Heart right ventricle (tissue), 16 donors: ENCODE measurements around the gene CALR. TPM values are rescaled to one million over a fixed set of nuclear protein-coding genes. Genes with fewer than 3 reads are reported as not detected.

Source experiments
- ATAC-seq, 8 donors: fragments of 200-7000 bp; cut with Tn5 transposase; one replicate each; pipeline ENCODE4 v1.9.1; 2020; ENCODE audit warnings: mild to moderate bottlenecking in 8 of 8, moderate library complexity in 8 of 8, moderate number of reproducible peaks in 1 of 8
- DNase-seq, 2 donors: peaks; one replicate each; pipeline ENCODE4 v3.0.0-alpha.2; 2020
- H3K27ac ChIP-seq, 10 donors: fragments of 200-600 bp; sonication (generic) in 2 of 10; one replicate each; pipeline versions ENCODE4 v1.5.0 to v1.8.0; 2020 to 2022; ENCODE audit warnings: mild to moderate bottlenecking in 3 of 10
- H3K27me3 ChIP-seq, 7 donors: fragments of 200-600 bp; one replicate each; pipeline ENCODE4 v1.8.0; 2021 to 2022; ENCODE audit warnings: mild to moderate bottlenecking in 2 of 7
- H3K36me3 ChIP-seq, 9 donors: fragments of 200-600 bp; sonication (generic) in 1 of 9; one replicate each; pipeline versions ENCODE4 v1.5.0 to v1.8.0; 2020 to 2022; ENCODE audit warnings: mild to moderate bottlenecking in 2 of 9
- H3K4me1 ChIP-seq, 9 donors: fragments of 200-600 bp; sonication (generic) in 1 of 9; one replicate each; pipeline versions ENCODE4 v1.5.0 to v1.8.0; 2020 to 2022; ENCODE audit warnings: mild to moderate bottlenecking in 4 of 9
- H3K4me3 ChIP-seq, 10 donors: fragments of 200-600 bp; sonication (generic) in 2 of 10; one replicate each; pipeline versions ENCODE4 v1.5.0 to v1.8.0; 2020 to 2022; ENCODE audit warnings: mild to moderate bottlenecking in 7 of 10, moderate library complexity in 2 of 10
- H3K9me3 ChIP-seq, 11 donors: fragments of 200-600 bp in 10 of 11; sonication (generic) in 2 of 11; one replicate each; pipeline versions ENCODE4 v1.5.0 to v1.8.0; 2013 to 2022; ENCODE audit warnings: mild to moderate bottlenecking in 2 of 11, control low read depth in 1 of 11, moderate library complexity in 1 of 11
- WGBS, 2 donors: extraction: QIAGEN DNeasy Blood & Tissue Kit; methylation state at CpG; one replicate each; pipeline ENCODE4 v1.1.7; 2013; ENCODE audit warnings: inconsistent platforms in 1 of 2; 5-methylcytosine and 5-hydroxymethylcytosine counted together
- intact Hi-C, 10 donors: fragments of 100-400 bp; cut with DNase I; formaldehyde crosslinking; loops; one replicate each; pipeline versions ENCODE4 v1.11.1 to v1.14.2; 2022
- polyA plus RNA-seq, 2 donors: library from polyadenylated mRNA; stranded (reverse); fragments of 200-250 nt; gene quantifications; one replicate each; pipeline ENCODE4 v1.2.3, GENCODE V29; 2013
- total RNA-seq, 10 donors: library from RNA; stranded (reverse); fragmentation: NEBNext Ultra II Directional in 3 of 10; extraction: Animal tissue kit (Norgen Biotek cat#: 25700) in 3 of 10; gene quantifications; one replicate each; pipeline versions ENCODE4 v1.2.1 to v1.2.4, GENCODE V29; 2021 to 2023
- TF ChIP-seq, protein P1 (sequence below), 9 donors: fragments of 200-600 bp; sonication (generic) in 2 of 9; IDR thresholded peaks; one replicate each; pipeline versions ENCODE4 v1.5.0 to v1.8.0; 2021 to 2022; ENCODE audit warnings: antibody characterized with exemption in 9 of 9, mild to moderate bottlenecking in 5 of 9, moderate library complexity in 1 of 9
- donor health status: Arrhythmogenic right ventricular cardiomyopathy.
- donor health status: ischemic (EF 13 %, LVEDD 7.1; RV severe dilation, severe dysfunction).
- donor health status: healthy with polysubstance abuse.
- donor health status: DM: no; HTN: yes; CAD: no.
- donor health status: DM: no; HTN: no; CAD: no.
- donor health status: ischemic (EF 25% LVEDD 6.9; RV normal size, moderate dysfunction).
- donor health status: ischemic (EF 25% LVEDD 5.7; RV mildly dilated, moderate dysfunction).
- donor health status: healthy.
- donor health status: DM: yes; HTN: yes; CAD: no.
- donor health status: Ischemic cardiomyopathy.
- donor health status: ischemic (EF 35%, LVEDD 5.7; RV mildly dilated, moderate dysfunction).
- donor health status: nonischemic (EF 11% LVEDD 7.7; RV severe dilation, severe dysfunction).
- donor health status: DM: yes; HTN: yes; CAD: no.
- donor health status: PGD.
- donor health status: ischemic (EF 29% LVEDD 5.4; RV normal size, mild dysfunction).
- donor health status: nonischemic (EF 23%, LVEDD 6.1; RV moderate dilation, normal function).

Gene CALR
- total and polyA plus RNA-seq, 12 donors, result 197 to 830 (median 348) TPM

DNA sequence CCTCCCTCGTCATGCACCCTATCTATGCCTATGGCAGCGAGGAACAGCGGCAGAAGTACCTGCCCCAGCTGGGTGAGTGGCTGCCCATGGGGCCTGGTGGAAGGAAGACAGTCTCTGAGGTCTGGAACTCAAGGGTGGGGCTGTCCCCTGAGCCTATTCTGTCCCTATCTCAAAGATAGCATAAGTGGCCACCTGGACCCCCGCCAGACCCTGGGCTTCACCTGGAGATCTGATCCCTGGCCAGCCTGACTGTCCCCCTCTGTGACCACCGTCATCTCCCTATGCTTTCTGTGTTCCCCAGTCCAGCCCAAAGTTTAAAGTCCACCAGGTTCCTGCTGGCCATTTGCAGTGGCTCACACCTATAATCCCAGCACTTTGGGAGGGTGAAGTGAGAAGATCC lies 44.8 kb upstream of the CALR start:
- TF ChIP-seq, protein P1, sequence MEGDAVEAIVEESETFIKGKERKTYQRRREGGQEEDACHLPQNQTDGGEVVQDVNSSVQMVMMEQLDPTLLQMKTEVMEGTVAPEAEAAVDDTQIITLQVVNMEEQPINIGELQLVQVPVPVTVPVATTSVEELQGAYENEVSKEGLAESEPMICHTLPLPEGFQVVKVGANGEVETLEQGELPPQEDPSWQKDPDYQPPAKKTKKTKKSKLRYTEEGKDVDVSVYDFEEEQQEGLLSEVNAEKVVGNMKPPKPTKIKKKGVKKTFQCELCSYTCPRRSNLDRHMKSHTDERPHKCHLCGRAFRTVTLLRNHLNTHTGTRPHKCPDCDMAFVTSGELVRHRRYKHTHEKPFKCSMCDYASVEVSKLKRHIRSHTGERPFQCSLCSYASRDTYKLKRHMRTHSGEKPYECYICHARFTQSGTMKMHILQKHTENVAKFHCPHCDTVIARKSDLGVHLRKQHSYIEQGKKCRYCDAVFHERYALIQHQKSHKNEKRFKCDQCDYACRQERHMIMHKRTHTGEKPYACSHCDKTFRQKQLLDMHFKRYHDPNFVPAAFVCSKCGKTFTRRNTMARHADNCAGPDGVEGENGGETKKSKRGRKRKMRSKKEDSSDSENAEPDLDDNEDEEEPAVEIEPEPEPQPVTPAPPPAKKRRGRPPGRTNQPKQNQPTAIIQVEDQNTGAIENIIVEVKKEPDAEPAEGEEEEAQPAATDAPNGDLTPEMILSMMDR (IDR thresholded peaks at IDR 0.05), result no peak
- H3K27me3 ChIP-seq, result no peaks in the 10 kb centered on the region
- H3K4me3 ChIP-seq, result no peak overlapping the region
- no peak for ATAC-seq
- intact Hi-C loops, result no loop called here
- no peak overlapping the region for H3K27ac ChIP-seq
- peaks cover 6 to 18% (median 12%) of the 10 kb centered on the region in 9 donors for H3K4me1 ChIP-seq
- no peaks in the 10 kb centered on the region for H3K9me3 ChIP-seq
- 92 to 95% methylated on average over 5 of the region's 5 CpGs for WGBS, 2 donors
- H3K36me3 ChIP-seq, result peaks cover 0 to 57% (median 0%) of the 10 kb centered on the region in 9 donors
- DNase-seq, result no peak

DNA sequence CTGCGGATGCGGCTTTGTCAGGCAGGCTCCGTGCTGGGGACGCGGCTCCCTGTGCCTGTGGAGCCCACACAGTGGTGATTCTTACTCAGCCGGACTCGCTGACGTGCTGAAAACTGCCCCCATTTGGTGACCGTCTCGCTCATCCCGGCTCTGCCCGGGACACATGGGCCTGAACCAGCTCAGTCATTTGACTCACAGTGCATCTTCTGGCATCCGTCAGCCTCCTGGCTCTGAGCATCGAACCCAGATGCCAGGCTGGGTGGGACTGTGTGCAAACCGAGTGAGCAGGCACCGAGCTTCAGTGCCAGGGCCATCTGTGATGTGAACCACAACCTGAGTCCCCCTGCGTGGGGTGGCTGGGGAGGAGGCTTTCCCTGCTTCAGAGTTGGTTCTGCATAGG lies 41.9 kb upstream of the CALR start:
- DNase-seq (no peak), ATAC-seq (no peak)
- Histone ChIP-seq H3K27me3 (no peaks in the 10 kb centered on the region), H3K36me3 (peaks cover 0 to 75% (median 0%) of the 10 kb centered on the region in 9 donors), H3K9me3 (no peaks in the 10 kb centered on the region), H3K4me1 (peaks cover 6 to 12% (median 9%) of the 10 kb centered on the region in 9 donors), H3K27ac (no peak overlapping the region), H3K4me3 (no peak overlapping the region)
- 96 to 97% methylated on average over 17 of the region's 17 CpGs for WGBS, 2 donors
- intact Hi-C loops, result no loop called here
- TF ChIP-seq, protein P1 (IDR thresholded peaks at IDR 0.05), result no peak

DNA sequence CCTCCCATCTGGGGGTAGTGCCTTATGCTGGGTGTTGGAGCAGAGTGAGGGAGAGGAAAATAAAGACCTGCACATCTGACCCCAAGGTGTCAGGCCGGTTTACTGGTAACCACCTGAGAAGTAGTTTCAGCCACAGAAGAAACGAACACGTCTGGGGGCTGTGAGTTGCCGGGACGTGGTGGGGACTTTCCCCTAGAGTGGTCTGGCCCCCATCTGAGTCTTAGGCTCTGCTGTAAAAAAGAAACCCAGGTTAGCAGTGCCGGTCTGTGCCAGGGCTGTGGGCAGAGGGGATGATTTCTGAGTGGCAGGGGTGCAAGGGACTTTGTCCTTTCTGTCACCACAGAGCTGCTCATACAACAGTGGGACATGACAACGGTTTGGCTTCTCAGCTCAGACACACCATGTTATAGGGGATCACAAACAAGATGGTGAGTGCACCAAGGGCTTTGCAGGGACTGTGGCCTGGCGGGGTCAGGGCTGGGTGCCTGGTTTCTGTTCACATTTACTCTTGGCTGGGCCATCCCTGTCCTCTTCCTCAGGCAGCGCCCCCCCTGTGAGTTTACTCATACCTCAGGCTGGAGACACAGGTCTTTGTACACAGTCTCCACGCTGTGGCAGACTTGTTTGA lies 38.4 kb upstream of the CALR start:
- DNase-seq (no peak), ATAC-seq (no peak)
- H3K27ac ChIP-seq, result no peak overlapping the region
- no peaks in the 10 kb centered on the region for H3K27me3 ChIP-seq
- no peaks in the 10 kb centered on the region for H3K9me3 ChIP-seq
- peaks cover 0 to 55% (median 0%) of the 10 kb centered on the region in 9 donors for H3K36me3 ChIP-seq
- H3K4me3 ChIP-seq, result no peak overlapping the region
- 88 to 93% methylated on average over 10 of the region's 10 CpGs for WGBS, 2 donors
- H3K4me1 ChIP-seq, result no peaks in the 10 kb centered on the region
- intact Hi-C loops, result no loop called here
- TF ChIP-seq, protein P1 (IDR thresholded peaks at IDR 0.05), result no peak

DNA sequence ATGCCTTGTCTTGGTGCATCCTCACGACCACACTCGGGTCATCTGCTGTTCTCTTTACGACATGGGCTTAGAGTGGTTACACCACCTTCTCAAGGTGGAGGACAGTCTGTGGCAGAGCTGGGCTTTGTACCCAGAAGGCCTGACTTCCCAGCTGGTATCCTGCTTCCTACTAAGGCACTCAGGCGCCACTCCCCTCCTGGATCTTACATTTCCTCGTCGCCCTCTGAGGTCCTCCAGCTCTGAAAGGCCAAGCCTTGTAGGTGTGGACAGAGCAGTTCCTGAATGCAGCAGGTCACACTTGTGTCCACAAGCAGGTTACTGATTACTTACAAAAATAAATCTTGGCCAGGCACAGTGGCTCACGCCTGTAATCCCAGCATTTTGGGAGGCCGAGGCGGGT lies 31.2 kb upstream of the CALR start:
- Histone ChIP-seq H3K27ac (no peak overlapping the region), H3K27me3 (no peaks in the 10 kb centered on the region), H3K9me3 (no peaks in the 10 kb centered on the region), H3K4me3 (no peak overlapping the region), H3K4me1 (peaks cover 0 to 3% (median under 1%) of the 10 kb centered on the region in 9 donors), H3K36me3 (no peaks in the 10 kb centered on the region)
- 89 to 90% methylated on average over 9 of the region's 9 CpGs for WGBS, 2 donors
- DNase-seq (no peak), ATAC-seq (no peak)
- TF ChIP-seq, protein P1 (IDR thresholded peaks at IDR 0.05), result no peak
- intact Hi-C loops, result no loop called here
